Right lobe of liver (tissue), 4 donors: ENCODE measurements around the gene FBXL2.

ENCODE experiments used
- POLR2A ChIP-seq: fragments of 450-650 bp; IDR thresholded peaks from one replicate; pipeline ENCODE4 v1.6.1; 2017; ENCODE audit warnings: antibody characterized with exemption, mild to moderate bottlenecking
- TF ChIP-seq, protein P1 (sequence below), 4 donors: fragments of 200-600 bp in 3 of 4; fragments of 450-650 bp in 1 of 4; IDR thresholded peaks; one replicate each; pipeline versions ENCODE4 v1.5.1 to v1.8.0; 2016 to 2022; ENCODE audit warnings: antibody characterized with exemption in 4 of 4, mild to moderate bottlenecking in 2 of 4
- donor health status: DM: no; HTN: no; CAD: no.
- donor health status: DM: no; HTN: no; CAD: no.
- donor health status: DM: no; HTN: yes; CAD: no.

DNA sequence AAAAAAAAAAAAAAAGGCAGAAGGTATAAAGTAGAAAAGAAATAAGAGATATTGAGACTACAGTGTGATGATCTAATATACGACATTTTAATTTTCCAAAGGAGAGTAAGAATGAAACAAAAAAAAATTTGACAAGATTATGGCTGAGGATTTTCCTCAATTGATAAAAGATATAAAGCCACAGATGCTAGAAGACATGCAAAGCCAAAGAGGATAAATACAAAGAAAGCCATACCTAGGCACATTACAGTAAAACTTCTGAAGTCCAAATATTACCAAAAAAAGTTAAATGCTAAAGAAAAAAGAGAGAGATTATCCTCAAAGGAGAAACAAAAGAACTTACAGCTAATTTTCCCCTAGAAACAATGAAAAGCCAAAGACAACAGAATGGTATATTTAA, 38.3 kb upstream of the FBXL2 start:
- TF ChIP-seq, protein P1, sequence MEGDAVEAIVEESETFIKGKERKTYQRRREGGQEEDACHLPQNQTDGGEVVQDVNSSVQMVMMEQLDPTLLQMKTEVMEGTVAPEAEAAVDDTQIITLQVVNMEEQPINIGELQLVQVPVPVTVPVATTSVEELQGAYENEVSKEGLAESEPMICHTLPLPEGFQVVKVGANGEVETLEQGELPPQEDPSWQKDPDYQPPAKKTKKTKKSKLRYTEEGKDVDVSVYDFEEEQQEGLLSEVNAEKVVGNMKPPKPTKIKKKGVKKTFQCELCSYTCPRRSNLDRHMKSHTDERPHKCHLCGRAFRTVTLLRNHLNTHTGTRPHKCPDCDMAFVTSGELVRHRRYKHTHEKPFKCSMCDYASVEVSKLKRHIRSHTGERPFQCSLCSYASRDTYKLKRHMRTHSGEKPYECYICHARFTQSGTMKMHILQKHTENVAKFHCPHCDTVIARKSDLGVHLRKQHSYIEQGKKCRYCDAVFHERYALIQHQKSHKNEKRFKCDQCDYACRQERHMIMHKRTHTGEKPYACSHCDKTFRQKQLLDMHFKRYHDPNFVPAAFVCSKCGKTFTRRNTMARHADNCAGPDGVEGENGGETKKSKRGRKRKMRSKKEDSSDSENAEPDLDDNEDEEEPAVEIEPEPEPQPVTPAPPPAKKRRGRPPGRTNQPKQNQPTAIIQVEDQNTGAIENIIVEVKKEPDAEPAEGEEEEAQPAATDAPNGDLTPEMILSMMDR (IDR thresholded peaks at IDR 0.05): no peak
- no peak for TF ChIP-seq POLR2A
